HUDEP-2 (cell line): ENCODE measurements around the gene PITX2.
A peak's percentile ranks its signal among the peaks of the same experiment; 100 is the strongest.

ENCODE experiments used
- DNase-seq, 76 experiments: peaks; one replicate each; lab custom pipeline; 2025; ENCODE audit not compliant: unreplicated experiment in 76 of 76; lab: John Stamatoyannopoulos, UW

Gene PITX2

GRCh38 chr4:110622841-110623717, at the start of gene PITX2:
TSS of gene PITX2 (minus strand) at chr4:110623077. CDS start at chr4:110622460, 617 bp downstream.
- DNase-seq = peak in 33 of 76 experiments; percentile 1 to 70 (median 33)

GRCh38 chr4:110671679-110672078, 48.8 kb upstream of the PITX2 start:
- no peak for DNase-seq

- DNase-seq = no peak
Observed at GRCh38 chr4:110669663-110670062, 46.8 kb upstream of the PITX2 start.

- no peak for DNase-seq
Observed at GRCh38 chr4:110668463-110669235, 45.8 kb upstream of the PITX2 start.

- no peak for DNase-seq
Observed at GRCh38 chr4:110667670-110668069, 44.8 kb upstream of the PITX2 start.

DNA sequence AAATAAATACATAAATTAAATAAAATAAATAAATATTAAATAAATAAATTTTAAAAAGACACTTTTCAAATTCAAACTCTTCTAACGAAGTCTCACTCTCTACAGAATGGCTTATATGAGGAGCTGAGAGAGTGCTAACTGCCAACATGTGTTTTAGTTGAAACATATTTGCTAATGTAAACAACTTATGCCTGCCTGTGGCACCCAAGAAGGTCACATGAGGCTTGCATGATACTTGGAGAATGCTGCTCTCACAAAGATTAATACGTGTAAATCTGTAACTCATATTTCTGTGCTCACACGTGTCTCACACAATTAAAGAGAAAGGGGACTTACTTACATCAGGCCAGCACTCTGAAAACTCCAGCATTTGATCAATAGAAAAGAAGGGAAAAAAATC, 43.2 kb upstream of the PITX2 start:
- DNase-seq = no peak

GRCh38 chr4:110663738-110664444, 41.0 kb upstream of the PITX2 start:
- no peak for DNase-seq

DNA sequence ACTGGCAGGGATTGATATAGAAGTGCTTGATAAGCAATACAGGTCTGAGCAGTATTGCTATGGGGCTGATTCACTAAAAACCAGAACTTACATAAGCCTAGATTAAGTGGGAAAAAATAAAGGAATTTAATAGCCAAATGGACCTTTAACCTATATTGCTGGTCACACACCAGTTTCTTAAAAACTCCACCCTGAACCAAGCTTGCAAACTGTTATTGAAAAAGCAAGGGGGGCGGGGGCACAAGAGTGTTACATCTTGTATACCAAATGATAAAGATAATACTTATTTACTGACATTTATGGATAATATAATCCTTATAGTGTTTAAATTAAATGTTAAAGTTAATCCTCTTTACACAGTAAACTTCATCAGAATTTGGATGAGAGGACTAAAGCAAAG, 40.3 kb upstream of the PITX2 start:
- no peak for DNase-seq

- DNase-seq = no peak
Observed at GRCh38 chr4:110660755-110661154, 37.9 kb upstream of the PITX2 start.

- no peak for DNase-seq
Observed at GRCh38 chr4:110654254-110654635, 31.4 kb upstream of the PITX2 start.

GRCh38 chr4:110653321-110654253, 30.7 kb upstream of the PITX2 start:
- no peak for DNase-seq

GRCh38 chr4:110644008-110644407, 21.1 kb upstream of the PITX2 start:
- no peak for DNase-seq

GRCh38 chr4:110643096-110643495, 20.2 kb upstream of the PITX2 start:
- DNase-seq = no peak

DNA sequence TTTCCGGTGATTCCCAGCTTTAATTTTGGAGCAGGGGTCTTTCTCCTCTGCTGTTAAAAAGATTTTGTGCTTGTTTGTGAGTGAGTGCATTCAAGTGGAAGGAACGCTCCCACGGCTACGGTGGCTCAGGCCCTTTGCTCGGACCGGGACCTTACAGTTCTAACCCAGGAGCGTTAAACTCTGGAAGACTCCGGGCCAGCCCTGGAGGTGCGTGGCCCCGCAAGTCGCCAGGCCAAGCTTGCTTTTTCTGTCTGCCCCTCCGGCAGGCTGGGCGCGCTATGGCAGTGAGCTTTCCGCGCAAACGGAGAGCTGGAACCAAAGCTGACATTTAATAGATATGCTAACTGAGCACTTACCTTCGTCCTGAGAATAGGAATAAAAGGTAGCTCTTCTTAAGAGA, 18.3 kb upstream of the PITX2 start:
- no peak for DNase-seq

DNA sequence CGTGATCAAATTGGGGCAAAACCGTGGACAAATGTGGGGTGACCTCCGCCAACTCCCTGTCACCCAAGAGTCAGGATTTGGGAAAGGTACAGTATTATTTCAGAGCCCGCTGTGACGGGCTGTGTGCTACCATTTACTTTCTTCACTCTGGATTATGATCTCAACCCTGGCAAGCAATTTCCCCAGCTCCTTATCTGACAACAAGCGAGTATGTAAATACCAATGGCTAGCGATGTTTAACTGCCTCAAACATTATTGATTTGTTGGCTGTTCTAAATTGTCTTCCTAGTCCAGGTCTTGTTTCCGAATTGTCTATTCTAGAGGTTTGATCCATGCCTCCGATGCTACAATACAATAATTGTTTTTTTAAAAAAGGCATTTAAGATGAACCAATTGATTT, 17.7 kb upstream of the PITX2 start:
- no peak for DNase-seq

- no peak for DNase-seq
Observed at GRCh38 chr4:110639207-110640090, 16.6 kb upstream of the PITX2 start.

DNA sequence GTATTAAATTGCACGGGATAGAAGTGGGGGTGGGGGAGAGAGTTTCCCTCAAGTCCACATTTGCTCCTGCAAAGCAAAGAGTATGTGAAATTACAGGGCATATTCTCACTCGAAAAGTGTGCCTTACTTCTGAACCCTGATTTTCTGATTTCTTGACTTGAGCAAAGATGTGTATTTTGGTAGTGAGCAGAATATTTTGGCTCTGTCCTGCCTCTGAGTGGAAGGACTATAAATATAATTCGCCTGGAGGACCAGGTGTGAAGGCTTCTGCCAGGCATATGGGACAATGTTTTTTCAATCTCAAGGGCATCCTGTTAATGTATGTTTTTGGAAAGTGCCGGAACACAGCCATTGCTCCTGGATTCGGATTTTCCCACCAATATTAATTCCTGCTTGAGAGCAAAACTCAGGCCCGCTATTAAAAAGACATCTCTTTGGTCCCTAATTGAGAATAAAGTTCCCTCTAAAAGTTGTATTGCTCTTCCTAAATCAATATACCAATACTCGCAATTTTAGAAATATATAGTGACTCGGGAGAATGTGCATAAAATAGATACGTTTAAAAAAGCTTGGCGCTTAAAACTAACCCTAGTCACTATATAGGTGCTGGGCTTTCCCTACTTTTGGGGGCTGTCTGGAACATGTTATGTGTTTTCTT, 15.3 kb upstream of the PITX2 start:
- no peak for DNase-seq

DNA sequence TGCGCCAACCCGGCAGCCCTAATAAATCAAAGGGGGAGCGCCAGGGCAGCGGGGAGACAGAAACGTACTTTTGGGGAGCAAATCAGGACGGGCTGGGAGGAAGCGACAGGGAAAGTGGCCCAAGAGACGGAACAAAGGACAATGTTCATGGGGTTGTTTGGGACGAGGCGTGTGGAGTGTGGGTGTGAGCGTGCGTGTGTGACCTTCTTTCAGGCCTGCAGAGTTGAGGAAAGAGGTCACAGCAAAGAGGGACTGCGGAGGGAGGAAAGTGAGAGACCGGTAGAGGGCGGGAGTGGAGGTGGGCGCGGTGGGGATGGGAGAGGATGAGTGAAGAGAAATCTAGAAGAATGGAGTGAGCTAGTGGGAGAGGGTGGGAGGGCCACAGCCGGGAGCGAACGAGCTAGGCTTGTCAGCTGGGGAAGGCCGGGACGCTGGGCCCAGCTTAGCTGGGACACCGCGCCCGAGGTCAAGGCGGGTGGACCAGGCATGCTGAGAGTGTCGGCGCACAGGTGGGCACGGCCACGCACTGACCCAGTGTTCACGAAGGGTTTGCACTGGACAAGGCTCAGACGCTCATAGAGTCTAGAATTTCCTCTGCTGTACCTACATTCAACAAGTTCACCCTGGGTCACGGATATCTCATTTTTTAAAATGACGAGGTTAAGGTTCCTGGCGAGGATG, 14.7 kb upstream of the PITX2 start:
- DNase-seq = no peak
